ENCODE measurements around the gene MAP1LC3C.
"Not testable (repeated sequence)": the region's sequence is repeated elsewhere in the genome, so short reads cannot be mapped to it uniquely, and the experiment has no call there.

The MAP1LC3C gene

GRCh38 chr1:241990040-241990439, 8.9 kb downstream of the MAP1LC3C start:
- DNase-seq, result no peak

GRCh38 chr1:241988389-241988930, 10.4 kb downstream of the MAP1LC3C start:
- not testable (repeated sequence) for DNase-seq

GRCh38 chr1:241985787-241986186, 13.1 kb downstream of the MAP1LC3C start:
- no peak for DNase-seq

GRCh38 chr1:241979926-241980325, 19.0 kb downstream of the MAP1LC3C start:
- no peak for DNase-seq

- no peak for DNase-seq
Observed at GRCh38 chr1:241979071-241979470, 19.8 kb downstream of the MAP1LC3C start.

- DNase-seq, result no peak
Observed at GRCh38 chr1:241976229-241976628, 22.7 kb downstream of the MAP1LC3C start.

- DNase-seq, result no peak
Observed at GRCh38 chr1:241972703-241973369, 26.1 kb downstream of the MAP1LC3C start.

- DNase-seq, result no peak
Observed at GRCh38 chr1:241968611-241969010, 30.3 kb downstream of the MAP1LC3C start.

GRCh38 chr1:241964550-241965282, 34.2 kb downstream of the MAP1LC3C start:
- no peak for DNase-seq

- no peak for DNase-seq
Observed at GRCh38 chr1:241963722-241964121, 35.2 kb downstream of the MAP1LC3C start.

- DNase-seq, result no peak
Observed at GRCh38 chr1:241962153-241962552, 36.7 kb downstream of the MAP1LC3C start.

- no peak for DNase-seq
Observed at GRCh38 chr1:241957692-241958494, 41.0 kb downstream of the MAP1LC3C start, which contains the start of gene BECN2. Gene BECN2 (plus strand): TSS chr1:241957767. CDS start chr1:241957767, 0 bp downstream.

GRCh38 chr1:241950390-241950789, 48.5 kb downstream of the MAP1LC3C start:
- DNase-seq, result no peak

- DNase-seq, result no peak
Observed at GRCh38 chr1:241947354-241947753, 51.5 kb downstream of the MAP1LC3C start.
